Adrenal gland (tissue), 5 donors: ENCODE measurements around the gene C10orf53.

ENCODE experiments used
- POLR2A ChIP-seq, 2 donors: fragments of 450-650 bp; IDR thresholded peaks; one replicate each; pipeline ENCODE4 v1.6.1; 2017; ENCODE audit warnings: antibody characterized with exemption in 2 of 2, mild to moderate bottlenecking in 2 of 2, moderate library complexity in 1 of 2
- TF ChIP-seq, protein P1 (sequence below), 6 experiments: fragments of 450-650 bp in 4 of 6; fragments of 200-600 bp in 2 of 6; sonication (generic) in 1 of 6; IDR thresholded peaks; 1 replicate in 5 of 6; 2 replicates in 1 of 6; pipeline versions ENCODE4 v1.5.1 to v1.8.0; 2016 to 2021; ENCODE audit warnings: antibody characterized with exemption in 6 of 6, mild to moderate bottlenecking in 2 of 6, moderate library complexity in 1 of 6
- donor health status: DM: no; HTN: no; CAD: no.

DNA sequence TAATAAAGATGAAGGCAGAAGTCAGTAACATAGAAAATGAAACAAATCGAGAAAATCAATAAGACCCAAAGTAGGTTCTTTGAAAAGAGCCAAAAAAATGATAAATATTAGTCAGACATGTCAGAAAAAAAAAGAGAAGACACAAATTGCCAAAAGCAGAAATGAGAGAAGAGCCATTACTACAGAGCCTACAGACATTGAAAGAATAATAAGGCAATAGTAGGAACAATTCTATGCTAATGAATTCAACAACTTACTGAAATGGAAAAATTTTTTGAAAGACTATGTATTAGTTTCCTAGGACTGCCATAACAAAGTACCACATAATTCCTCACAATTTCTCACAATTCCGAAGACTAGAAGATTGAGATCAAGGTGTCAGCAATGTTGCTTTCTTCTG is 47.1 kb downstream of the C10orf53 start:
- TF ChIP-seq, protein P1, sequence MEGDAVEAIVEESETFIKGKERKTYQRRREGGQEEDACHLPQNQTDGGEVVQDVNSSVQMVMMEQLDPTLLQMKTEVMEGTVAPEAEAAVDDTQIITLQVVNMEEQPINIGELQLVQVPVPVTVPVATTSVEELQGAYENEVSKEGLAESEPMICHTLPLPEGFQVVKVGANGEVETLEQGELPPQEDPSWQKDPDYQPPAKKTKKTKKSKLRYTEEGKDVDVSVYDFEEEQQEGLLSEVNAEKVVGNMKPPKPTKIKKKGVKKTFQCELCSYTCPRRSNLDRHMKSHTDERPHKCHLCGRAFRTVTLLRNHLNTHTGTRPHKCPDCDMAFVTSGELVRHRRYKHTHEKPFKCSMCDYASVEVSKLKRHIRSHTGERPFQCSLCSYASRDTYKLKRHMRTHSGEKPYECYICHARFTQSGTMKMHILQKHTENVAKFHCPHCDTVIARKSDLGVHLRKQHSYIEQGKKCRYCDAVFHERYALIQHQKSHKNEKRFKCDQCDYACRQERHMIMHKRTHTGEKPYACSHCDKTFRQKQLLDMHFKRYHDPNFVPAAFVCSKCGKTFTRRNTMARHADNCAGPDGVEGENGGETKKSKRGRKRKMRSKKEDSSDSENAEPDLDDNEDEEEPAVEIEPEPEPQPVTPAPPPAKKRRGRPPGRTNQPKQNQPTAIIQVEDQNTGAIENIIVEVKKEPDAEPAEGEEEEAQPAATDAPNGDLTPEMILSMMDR (IDR thresholded peaks at IDR 0.05) = no peak
- TF ChIP-seq POLR2A (IDR thresholded peaks at IDR 0.05) = no peak
